ENCODE results near the gene ARID5B. TPM values are rescaled to one million over a fixed set of nuclear protein-coding genes. Genes with fewer than 3 reads are reported as not detected.

Gene ARID5B
- total RNA-seq, 4 donors from 2014 or later, result 10.5 to 167 (median 29.4) TPM

- Histone ChIP-seq H3K27me3 (no peaks in the 10 kb centered on the region), H3K9me3 (no peaks in the 10 kb centered on the region), H3K4me1 (peaks cover 0 to 42% (median 17%) of the 10 kb centered on the region in 4 donors), H3K4me3 (no peak overlapping the region), H3K27ac (peak overlapping the region in 3 of 4 donors; percentile 72 to 84 (median 76)), H3K36me3 (peaks cover 0 to 9% (median 0%) of the 10 kb centered on the region in 3 donors)
- DNase-seq, result no peak
- TF ChIP-seq POLR2A (IDR thresholded peaks at IDR 0.05), result no peak
- TF ChIP-seq, protein P1, sequence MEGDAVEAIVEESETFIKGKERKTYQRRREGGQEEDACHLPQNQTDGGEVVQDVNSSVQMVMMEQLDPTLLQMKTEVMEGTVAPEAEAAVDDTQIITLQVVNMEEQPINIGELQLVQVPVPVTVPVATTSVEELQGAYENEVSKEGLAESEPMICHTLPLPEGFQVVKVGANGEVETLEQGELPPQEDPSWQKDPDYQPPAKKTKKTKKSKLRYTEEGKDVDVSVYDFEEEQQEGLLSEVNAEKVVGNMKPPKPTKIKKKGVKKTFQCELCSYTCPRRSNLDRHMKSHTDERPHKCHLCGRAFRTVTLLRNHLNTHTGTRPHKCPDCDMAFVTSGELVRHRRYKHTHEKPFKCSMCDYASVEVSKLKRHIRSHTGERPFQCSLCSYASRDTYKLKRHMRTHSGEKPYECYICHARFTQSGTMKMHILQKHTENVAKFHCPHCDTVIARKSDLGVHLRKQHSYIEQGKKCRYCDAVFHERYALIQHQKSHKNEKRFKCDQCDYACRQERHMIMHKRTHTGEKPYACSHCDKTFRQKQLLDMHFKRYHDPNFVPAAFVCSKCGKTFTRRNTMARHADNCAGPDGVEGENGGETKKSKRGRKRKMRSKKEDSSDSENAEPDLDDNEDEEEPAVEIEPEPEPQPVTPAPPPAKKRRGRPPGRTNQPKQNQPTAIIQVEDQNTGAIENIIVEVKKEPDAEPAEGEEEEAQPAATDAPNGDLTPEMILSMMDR (IDR thresholded peaks at IDR 0.05), result no peak
Observed at GRCh38 chr10:62081341-62082270, 180.1 kb downstream of the ARID5B start.

GRCh38 chr10:62082271-62082656, 180.8 kb downstream of the ARID5B start:
- DNase-seq, result no peak
- H3K27me3 ChIP-seq, result no peaks in the 10 kb centered on the region

DNA sequence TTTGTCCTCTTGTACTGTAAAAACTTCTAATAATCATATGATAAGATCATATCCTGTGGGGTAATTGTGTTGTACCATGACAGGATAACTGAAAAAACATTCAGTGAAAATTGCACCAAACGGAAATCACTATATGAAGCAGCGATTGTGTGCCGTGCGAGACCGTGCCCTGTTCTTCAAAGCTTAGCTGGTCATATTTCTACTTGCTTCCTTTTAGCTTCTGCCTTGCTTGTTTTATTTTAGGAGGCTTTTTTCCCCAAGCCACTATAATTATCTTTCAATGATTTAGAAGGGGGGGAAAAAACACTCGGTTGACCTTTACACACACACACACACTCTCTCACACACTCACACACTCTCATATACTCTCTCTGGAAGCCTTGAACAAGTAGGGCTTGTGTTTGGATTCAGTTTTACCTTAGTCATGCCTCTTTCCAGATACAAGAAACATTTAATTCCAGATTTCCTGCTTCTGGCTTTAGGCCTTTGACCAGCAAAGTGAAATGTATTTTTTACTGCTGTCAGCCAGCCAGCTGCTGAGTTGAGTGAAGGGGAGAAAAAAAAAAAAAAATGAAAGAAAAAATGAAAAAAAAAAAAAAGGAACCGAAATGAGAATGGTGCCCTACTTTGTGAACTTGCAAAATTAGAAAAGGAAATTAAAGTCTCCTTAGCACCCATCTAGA, 181.4 kb downstream of the ARID5B start:
- Histone ChIP-seq H3K4me3 (peak overlapping the region in 3 of 4 donors; percentile 4 to 18 (median 4)), H3K36me3 (peaks cover 0 to 18% (median 0%) of the 10 kb centered on the region in 3 donors), H3K4me1 (peaks cover 0 to 39% (median 16%) of the 10 kb centered on the region in 4 donors), H3K9me3 (no peaks in the 10 kb centered on the region), H3K27ac (peak overlapping the region; percentile 72 to 84 (median 77)), H3K27me3 (no peaks in the 10 kb centered on the region)
- TF ChIP-seq, protein P1 (IDR thresholded peaks at IDR 0.05), result no peak
- no peak for TF ChIP-seq POLR2A (IDR thresholded peaks at IDR 0.05)
- no peak for DNase-seq

More at GRCh38 chr10:62082271-62082656, 180.8 kb downstream of the ARID5B start:
- peak overlapping the region in 2 of 4 donors; percentile 4 to 18 for H3K4me3 ChIP-seq
- H3K36me3 ChIP-seq, result peaks cover 0 to 12% (median 0%) of the 10 kb centered on the region in 3 donors
- peaks cover 0 to 39% (median 16%) of the 10 kb centered on the region in 4 donors for H3K4me1 ChIP-seq
- H3K27ac ChIP-seq, result peak overlapping the region; percentile 72 to 84 (median 74)
- no peaks in the 10 kb centered on the region for H3K9me3 ChIP-seq
- TF ChIP-seq, protein P1 (IDR thresholded peaks at IDR 0.05), result no peak
- TF ChIP-seq POLR2A (IDR thresholded peaks at IDR 0.05), result no peak

GRCh38 chr10:62083412-62084267, 182.1 kb downstream of the ARID5B start:
- no peak for TF ChIP-seq POLR2A (IDR thresholded peaks at IDR 0.05)
- TF ChIP-seq, protein P1 (IDR thresholded peaks at IDR 0.05), result no peak
- H3K27ac ChIP-seq, result peak overlapping the region; percentile 72 to 84 (median 77)
- H3K4me1 ChIP-seq, result peaks cover 0 to 39% (median 16%) of the 10 kb centered on the region in 4 donors
- no peaks in the 10 kb centered on the region for H3K9me3 ChIP-seq
- H3K4me3 ChIP-seq, result no peak overlapping the region
- no peak for DNase-seq
- H3K27me3 ChIP-seq, result no peaks in the 10 kb centered on the region
- H3K36me3 ChIP-seq, result peaks cover 0 to 26% (median 0%) of the 10 kb centered on the region in 3 donors

DNA sequence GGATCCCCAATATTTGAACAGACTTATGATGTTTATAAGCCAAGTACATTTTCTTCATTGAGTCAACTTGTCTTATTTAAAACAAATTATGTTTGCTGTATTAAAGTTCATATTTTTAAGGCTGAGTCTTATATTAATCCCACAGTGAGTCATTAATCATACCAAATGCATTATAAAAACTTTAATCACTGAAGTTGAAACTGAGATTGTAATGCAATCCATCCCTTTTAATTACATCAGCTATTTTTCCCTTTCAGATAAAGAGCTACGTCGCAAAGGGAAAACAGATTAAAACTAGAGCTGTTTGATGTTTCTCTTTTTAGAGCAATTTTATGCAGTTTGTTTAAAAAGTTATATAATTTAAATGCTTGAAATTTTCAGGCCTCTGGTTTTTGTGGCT, 183.0 kb downstream of the ARID5B start:
- Histone ChIP-seq H3K4me3 (no peak overlapping the region), H3K4me1 (peaks cover 0 to 39% (median 16%) of the 10 kb centered on the region in 4 donors), H3K27me3 (no peaks in the 10 kb centered on the region), H3K9me3 (no peaks in the 10 kb centered on the region), H3K36me3 (peaks cover 0 to 31% (median 0%) of the 10 kb centered on the region in 3 donors), H3K27ac (peak overlapping the region in 2 of 4 donors; percentile 76 to 84)
- TF ChIP-seq, protein P1 (IDR thresholded peaks at IDR 0.05), result no peak
- TF ChIP-seq POLR2A (IDR thresholded peaks at IDR 0.05), result no peak
- DNase-seq, result no peak

Data from Peyer's patch (tissue), 4 donors.